ENCODE data around the gene XPO4.
"Not testable (repeated sequence)": the region's sequence is repeated elsewhere in the genome, so short reads cannot be mapped to it uniquely, and the experiment has no call there.

XPO4 gene

GRCh38 chr13:20902438-20903163 is at the start of gene XPO4:
TSS of gene XPO4 (minus strand) at chr13:20902746. CDS start at chr13:20902738, 8 bp downstream.
- DNase-seq (ENCODE audit: low read depth in 2 of 2), result peak; percentile 45 to 52

- not testable (repeated sequence) for DNase-seq (ENCODE audit: low read depth in 2 of 2)
Observed at GRCh38 chr13:20948001-20948400, 45.5 kb upstream of the XPO4 start.

GRCh38 chr13:20945952-20946383 is 43.4 kb upstream of the XPO4 start:
- DNase-seq (ENCODE audit: low read depth in 2 of 2), result no peak

GRCh38 chr13:20942938-20943559 is 40.5 kb upstream of the XPO4 start:
- DNase-seq (ENCODE audit: low read depth in 2 of 2), result no peak

GRCh38 chr13:20940511-20940910 is 38.0 kb upstream of the XPO4 start:
- not testable (repeated sequence) for DNase-seq (ENCODE audit: low read depth in 2 of 2)

- no peak for DNase-seq (ENCODE audit: low read depth in 2 of 2)
Observed at GRCh38 chr13:20940083-20940482, 37.5 kb upstream of the XPO4 start.

- DNase-seq (ENCODE audit: low read depth in 2 of 2), result no peak
Observed at GRCh38 chr13:20939662-20940061, 37.1 kb upstream of the XPO4 start.

- DNase-seq (ENCODE audit: low read depth in 2 of 2), result no peak
Observed at GRCh38 chr13:20938302-20938701, 35.8 kb upstream of the XPO4 start.

GRCh38 chr13:20927596-20928257 is 25.2 kb upstream of the XPO4 start:
- no peak for DNase-seq (ENCODE audit: low read depth in 2 of 2)

- DNase-seq (ENCODE audit: low read depth in 2 of 2), result not testable (repeated sequence)
Observed at GRCh38 chr13:20925395-20925790, 22.8 kb upstream of the XPO4 start.

- DNase-seq (ENCODE audit: low read depth in 2 of 2), result peak; percentile 38 to 54
Observed at GRCh38 chr13:20924758-20925394, 22.3 kb upstream of the XPO4 start.

GRCh38 chr13:20923272-20923671 is 20.7 kb upstream of the XPO4 start:
- DNase-seq (ENCODE audit: low read depth in 2 of 2), result no peak

- DNase-seq (ENCODE audit: low read depth in 2 of 2), result no peak
Observed at GRCh38 chr13:20921572-20921971, 19.0 kb upstream of the XPO4 start.

GRCh38 chr13:20915676-20916075 is 13.1 kb upstream of the XPO4 start:
- DNase-seq (ENCODE audit: low read depth in 2 of 2), result not testable (repeated sequence)

- no peak for DNase-seq (ENCODE audit: low read depth in 2 of 2)
Observed at GRCh38 chr13:20911037-20911436, 8.5 kb upstream of the XPO4 start.

- no peak for DNase-seq (ENCODE audit: low read depth in 2 of 2)
Observed at GRCh38 chr13:20908714-20909497, 6.4 kb upstream of the XPO4 start.

GRCh38 chr13:20904908-20905307 is 2.4 kb upstream of the XPO4 start:
- no peak for DNase-seq (ENCODE audit: low read depth in 2 of 2)

- DNase-seq (ENCODE audit: low read depth in 2 of 2), result no peak
Observed at GRCh38 chr13:20903164-20903475, 574 bp upstream of the XPO4 start.

- DNase-seq (ENCODE audit: low read depth in 2 of 2), result no peak
Observed at GRCh38 chr13:20901668-20902437, 693 bp downstream of the XPO4 start.

GRCh38 chr13:20894245-20894644 is 8.3 kb downstream of the XPO4 start:
- DNase-seq (ENCODE audit: low read depth in 2 of 2), result no peak

GRCh38 chr13:20891768-20892167 is 10.8 kb downstream of the XPO4 start:
- no peak for DNase-seq (ENCODE audit: low read depth in 2 of 2)

Data from stimulated activated CD8-positive, alpha-beta memory T cell treated with anti-CD3 and anti-CD28 coated beads, Interleukin-7, amount 100 ng/mL, for 1 hour (primary cell).